HepG2 (cell line): ENCODE data around the gene CCDC136. TPM values are rescaled to one million over a fixed set of nuclear protein-coding genes. Genes with fewer than 3 reads are reported as not detected.

Experiments
- HOXA3 ChIP-seq: sonication (generic); formaldehyde crosslinking; IDR thresholded peaks from 2 replicates; pipeline ENCODE4 v1.5.0; 2020; ENCODE audit warnings: missing genetic modification reagents
- JUNB ChIP-seq: sonication (generic); formaldehyde crosslinking; IDR thresholded peaks from 2 replicates; pipeline ENCODE4 v1.8.0; 2022; ENCODE audit warnings: missing genetic modification reagents, mild to moderate bottlenecking, borderline replicate concordance
- LCORL ChIP-seq, 2 experiments: fragments of 450-650 bp in 1 of 2; sonication (generic) in 1 of 2; formaldehyde crosslinking in 1 of 2; IDR thresholded peaks; 2 replicates each; pipeline versions ENCODE4 v1.5.0 to v1.6.1; 2017 to 2020; ENCODE audit warnings: antibody characterized with exemption in 1 of 2, missing genetic modification reagents in 1 of 2
- NFATC3 ChIP-seq: sonication (generic); formaldehyde crosslinking; IDR thresholded peaks from 2 replicates; pipeline ENCODE4 v1.5.1; 2020; ENCODE audit warnings: mild to moderate bottlenecking, missing genetic modification reagents
- RFXANK ChIP-seq: IDR thresholded peaks from 2 replicates; pipeline ENCODE4 v1.6.1; 2016
- SNAPC2 ChIP-seq: sonication (generic); formaldehyde crosslinking; IDR thresholded peaks from 2 replicates; pipeline ENCODE4 v1.8.1; 2022; ENCODE audit warnings: mild to moderate bottlenecking, missing genetic modification reagents
- YEATS4 ChIP-seq: sonication (generic); formaldehyde crosslinking; IDR thresholded peaks from 2 replicates; pipeline ENCODE4 v1.4.0; 2020; ENCODE audit warnings: missing genetic modification reagents, borderline replicate concordance
- ZFP82 ChIP-seq: sonication (generic); formaldehyde crosslinking; IDR thresholded peaks from 2 replicates; pipeline ENCODE4 v1.5.1; 2020; ENCODE audit warnings: mild to moderate bottlenecking, missing genetic modification reagents, borderline replicate concordance
- ZFY ChIP-seq: sonication (generic); formaldehyde crosslinking; IDR thresholded peaks from 2 replicates; pipeline ENCODE4 v1.4.0; 2020; ENCODE audit warnings: missing genetic modification reagents
- ZNF180 ChIP-seq: sonication (generic); formaldehyde crosslinking; IDR thresholded peaks from 2 replicates; pipeline ENCODE4 v1.4.0; 2020; ENCODE audit warnings: low read depth, missing genetic modification reagents, borderline replicate concordance
- ZNF224 ChIP-seq: sonication (generic); formaldehyde crosslinking; IDR thresholded peaks from 2 replicates; pipeline ENCODE4 v1.5.0; 2020; ENCODE audit warnings: mild to moderate bottlenecking, missing genetic modification reagents
- ZNF660 ChIP-seq: sonication (generic); formaldehyde crosslinking; IDR thresholded peaks from 2 replicates; pipeline ENCODE4 v1.5.1; 2020; ENCODE audit warnings: mild to moderate bottlenecking, low read depth, missing genetic modification reagents, borderline replicate concordance
- polyA plus RNA-seq, 8 experiments: library from polyadenylated mRNA; depleted of rRNA in 3 of 8; stranded (reverse) in 7 of 8; unstranded in 1 of 8; fragments of >200 nt; fragmentation: Illumina TruSeq in 4 of 8; extraction: Trizol in 4 of 8; gene quantifications; 2 replicates each; pipeline versions ENCODE4 v1.2.1 to v1.2.3, GENCODE V29; 2011 to 2016; ENCODE audit warnings: low read depth in 4 of 8, missing spikeins in 1 of 8, mixed read lengths in 1 of 8; ENCODE audit not compliant: insufficient read depth in 1 of 8
- total RNA-seq, 5 experiments: library from RNA; depleted of rRNA; stranded (reverse); fragments of >200 nt; fragmentation: Illumina TruSeq; extraction: Trizol; gene quantifications; 2 replicates each; pipeline ENCODE4 v1.2.3, GENCODE V29; 2016; ENCODE audit warnings: low read depth in 1 of 5
- TF ChIP-seq, protein P1 (sequence below): sonication (generic); formaldehyde crosslinking; IDR thresholded peaks from 2 replicates; pipeline ENCODE4 v1.5.1; 2020; ENCODE audit warnings: missing genetic modification reagents, mild to moderate bottlenecking, borderline replicate concordance
- TF ChIP-seq, protein P2 (sequence below): sonication (generic); formaldehyde crosslinking; IDR thresholded peaks from 2 replicates; pipeline ENCODE4 v1.4.0; 2020; ENCODE audit warnings: mild to moderate bottlenecking, low read depth, missing genetic modification reagents
- TF ChIP-seq, protein P3 (sequence below): sonication (generic); formaldehyde crosslinking; conservative IDR thresholded peaks from 2 replicates; pipeline ENCODE4 v1.4.0; 2020; ENCODE audit warnings: missing genetic modification reagents
- TF ChIP-seq, protein P4 (sequence below): sonication (generic); formaldehyde crosslinking; IDR thresholded peaks from 2 replicates; pipeline ENCODE4 v1.5.0; 2020; ENCODE audit warnings: missing genetic modification reagents
- TF ChIP-seq, protein P5 (sequence below): sonication (generic); formaldehyde crosslinking; conservative IDR thresholded peaks from 2 replicates; pipeline ENCODE4 v1.4.0; 2020; ENCODE audit warnings: missing genetic modification reagents
- TF ChIP-seq, protein P6 (sequence below): sonication (generic); formaldehyde crosslinking; IDR thresholded peaks from 2 replicates; pipeline ENCODE4 v1.4.0; 2020; ENCODE audit warnings: low read depth, mild to moderate bottlenecking, missing genetic modification reagents

CCDC136 gene
- total and polyA plus RNA-seq, 2 of the 13 experiments (the other 11 are each of a cell fraction or from before 2014, with no cell fraction given): 0.04 to 0.38 TPM

DNA sequence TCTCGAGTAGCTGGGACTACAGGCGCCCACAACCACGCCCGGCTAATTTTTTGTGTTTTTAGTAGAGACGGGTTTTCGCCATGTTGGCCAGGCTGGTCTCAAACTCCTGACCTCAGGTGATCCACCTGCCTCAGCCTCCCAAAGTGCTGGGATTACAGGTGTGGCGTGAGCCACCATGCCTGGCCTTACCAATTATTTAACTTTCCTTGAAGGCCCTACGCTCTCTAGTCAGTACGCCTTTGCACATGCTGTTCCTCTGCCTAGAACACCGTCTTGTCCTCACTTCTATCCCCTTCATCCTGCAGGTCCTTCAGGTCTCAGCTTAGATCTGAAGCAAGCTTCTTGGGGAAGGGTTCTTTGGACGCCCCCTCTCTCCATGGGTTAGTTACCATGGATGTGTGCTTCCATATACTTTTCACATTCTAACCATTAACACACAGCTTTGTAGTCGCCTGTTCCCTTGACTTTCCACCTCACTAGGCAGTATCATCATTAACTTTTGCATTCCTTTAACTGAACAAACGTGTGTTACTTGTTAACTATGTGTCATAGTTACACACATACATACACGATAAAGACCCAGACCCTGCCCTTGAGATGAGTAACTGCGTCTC lies 70.3 kb downstream of the CCDC136 start (continued):
- TF ChIP-seq, protein P1, sequence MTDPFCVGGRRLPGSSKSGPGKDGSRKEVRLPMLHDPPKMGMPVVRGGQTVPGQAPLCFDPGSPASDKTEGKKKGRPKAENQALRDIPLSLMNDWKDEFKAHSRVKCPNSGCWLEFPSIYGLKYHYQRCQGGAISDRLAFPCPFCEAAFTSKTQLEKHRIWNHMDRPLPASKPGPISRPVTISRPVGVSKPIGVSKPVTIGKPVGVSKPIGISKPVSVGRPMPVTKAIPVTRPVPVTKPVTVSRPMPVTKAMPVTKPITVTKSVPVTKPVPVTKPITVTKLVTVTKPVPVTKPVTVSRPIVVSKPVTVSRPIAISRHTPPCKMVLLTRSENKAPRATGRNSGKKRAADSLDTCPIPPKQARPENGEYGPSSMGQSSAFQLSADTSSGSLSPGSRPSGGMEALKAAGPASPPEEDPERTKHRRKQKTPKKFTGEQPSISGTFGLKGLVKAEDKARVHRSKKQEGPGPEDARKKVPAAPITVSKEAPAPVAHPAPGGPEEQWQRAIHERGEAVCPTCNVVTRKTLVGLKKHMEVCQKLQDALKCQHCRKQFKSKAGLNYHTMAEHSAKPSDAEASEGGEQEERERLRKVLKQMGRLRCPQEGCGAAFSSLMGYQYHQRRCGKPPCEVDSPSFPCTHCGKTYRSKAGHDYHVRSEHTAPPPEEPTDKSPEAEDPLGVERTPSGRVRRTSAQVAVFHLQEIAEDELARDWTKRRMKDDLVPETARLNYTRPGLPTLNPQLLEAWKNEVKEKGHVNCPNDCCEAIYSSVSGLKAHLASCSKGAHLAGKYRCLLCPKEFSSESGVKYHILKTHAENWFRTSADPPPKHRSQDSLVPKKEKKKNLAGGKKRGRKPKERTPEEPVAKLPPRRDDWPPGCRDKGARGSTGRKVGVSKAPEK: no peak
- TF ChIP-seq ZNF180 (no peak), RFXANK (CRISPR knock-in tag) (no peak), ZNF660 (CRISPR knock-in tag) (no peak), YEATS4 (0 out of 2 replicates have a peak, but pooled peaks have one; percentile 4), NFATC3 (CRISPR knock-in tag) (0 out of 2 replicates have a peak, but pooled peaks have one; percentile 56), ZFY (CRISPR knock-in tag) (no peak), SNAPC2 (CRISPR knock-in tag) (no peak), ZFP82 (CRISPR knock-in tag) (no peak), LCORL (IDR thresholded peaks at IDR 0.05) (no peak), LCORL (CRISPR knock-in tag; IDR thresholded peaks at IDR 0.05) (peak; percentile 11; the same call in 1 of the 2 replicates), ZNF224 (CRISPR knock-in tag) (no peak), HOXA3 (no peak), JUNB (CRISPR knock-in tag) (no peak)
- TF ChIP-seq, protein P2, sequence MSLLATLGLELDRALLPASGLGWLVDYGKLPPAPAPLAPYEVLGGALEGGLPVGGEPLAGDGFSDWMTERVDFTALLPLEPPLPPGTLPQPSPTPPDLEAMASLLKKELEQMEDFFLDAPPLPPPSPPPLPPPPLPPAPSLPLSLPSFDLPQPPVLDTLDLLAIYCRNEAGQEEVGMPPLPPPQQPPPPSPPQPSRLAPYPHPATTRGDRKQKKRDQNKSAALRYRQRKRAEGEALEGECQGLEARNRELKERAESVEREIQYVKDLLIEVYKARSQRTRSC (CRISPR knock-in tag): no peak
- TF ChIP-seq, protein P3, sequence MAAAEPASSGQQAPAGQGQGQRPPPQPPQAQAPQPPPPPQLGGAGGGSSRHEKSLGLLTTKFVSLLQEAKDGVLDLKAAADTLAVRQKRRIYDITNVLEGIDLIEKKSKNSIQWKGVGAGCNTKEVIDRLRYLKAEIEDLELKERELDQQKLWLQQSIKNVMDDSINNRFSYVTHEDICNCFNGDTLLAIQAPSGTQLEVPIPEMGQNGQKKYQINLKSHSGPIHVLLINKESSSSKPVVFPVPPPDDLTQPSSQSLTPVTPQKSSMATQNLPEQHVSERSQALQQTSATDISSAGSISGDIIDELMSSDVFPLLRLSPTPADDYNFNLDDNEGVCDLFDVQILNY (CRISPR knock-in tag): no peak
- TF ChIP-seq, protein P4, sequence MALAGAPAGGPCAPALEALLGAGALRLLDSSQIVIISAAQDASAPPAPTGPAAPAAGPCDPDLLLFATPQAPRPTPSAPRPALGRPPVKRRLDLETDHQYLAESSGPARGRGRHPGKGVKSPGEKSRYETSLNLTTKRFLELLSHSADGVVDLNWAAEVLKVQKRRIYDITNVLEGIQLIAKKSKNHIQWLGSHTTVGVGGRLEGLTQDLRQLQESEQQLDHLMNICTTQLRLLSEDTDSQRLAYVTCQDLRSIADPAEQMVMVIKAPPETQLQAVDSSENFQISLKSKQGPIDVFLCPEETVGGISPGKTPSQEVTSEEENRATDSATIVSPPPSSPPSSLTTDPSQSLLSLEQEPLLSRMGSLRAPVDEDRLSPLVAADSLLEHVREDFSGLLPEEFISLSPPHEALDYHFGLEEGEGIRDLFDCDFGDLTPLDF (CRISPR knock-in tag): no peak
- TF ChIP-seq, protein P5, sequence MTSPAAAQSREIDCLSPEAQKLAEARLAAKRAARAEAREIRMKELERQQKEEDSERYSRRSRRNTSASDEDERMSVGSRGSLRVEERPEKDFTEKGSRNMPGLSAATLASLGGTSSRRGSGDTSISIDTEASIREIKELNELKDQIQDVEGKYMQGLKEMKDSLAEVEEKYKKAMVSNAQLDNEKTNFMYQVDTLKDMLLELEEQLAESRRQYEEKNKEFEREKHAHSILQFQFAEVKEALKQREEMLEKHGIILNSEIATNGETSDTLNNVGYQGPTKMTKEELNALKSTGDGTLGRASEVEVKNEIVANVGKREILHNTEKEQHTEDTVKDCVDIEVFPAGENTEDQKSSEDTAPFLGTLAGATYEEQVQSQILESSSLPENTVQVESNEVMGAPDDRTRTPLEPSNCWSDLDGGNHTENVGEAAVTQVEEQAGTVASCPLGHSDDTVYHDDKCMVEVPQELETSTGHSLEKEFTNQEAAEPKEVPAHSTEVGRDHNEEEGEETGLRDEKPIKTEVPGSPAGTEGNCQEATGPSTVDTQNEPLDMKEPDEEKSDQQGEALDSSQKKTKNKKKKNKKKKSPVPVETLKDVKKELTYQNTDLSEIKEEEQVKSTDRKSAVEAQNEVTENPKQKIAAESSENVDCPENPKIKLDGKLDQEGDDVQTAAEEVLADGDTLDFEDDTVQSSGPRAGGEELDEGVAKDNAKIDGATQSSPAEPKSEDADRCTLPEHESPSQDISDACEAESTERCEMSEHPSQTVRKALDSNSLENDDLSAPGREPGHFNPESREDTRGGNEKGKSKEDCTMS (CRISPR knock-in tag): 0 out of 2 replicates have a peak, but pooled peaks have one; percentile 50
- TF ChIP-seq, protein P6, sequence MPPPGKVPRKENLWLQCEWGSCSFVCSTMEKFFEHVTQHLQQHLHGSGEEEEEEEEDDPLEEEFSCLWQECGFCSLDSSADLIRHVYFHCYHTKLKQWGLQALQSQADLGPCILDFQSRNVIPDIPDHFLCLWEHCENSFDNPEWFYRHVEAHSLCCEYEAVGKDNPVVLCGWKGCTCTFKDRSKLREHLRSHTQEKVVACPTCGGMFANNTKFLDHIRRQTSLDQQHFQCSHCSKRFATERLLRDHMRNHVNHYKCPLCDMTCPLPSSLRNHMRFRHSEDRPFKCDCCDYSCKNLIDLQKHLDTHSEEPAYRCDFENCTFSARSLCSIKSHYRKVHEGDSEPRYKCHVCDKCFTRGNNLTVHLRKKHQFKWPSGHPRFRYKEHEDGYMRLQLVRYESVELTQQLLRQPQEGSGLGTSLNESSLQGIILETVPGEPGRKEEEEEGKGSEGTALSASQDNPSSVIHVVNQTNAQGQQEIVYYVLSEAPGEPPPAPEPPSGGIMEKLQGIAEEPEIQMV (CRISPR knock-in tag): no peak
- TF ChIP-seq, all 625 proteins: peak for 10
